ENCODE measurements around the gene DPYSL5.

DPYSL5 gene

GRCh38 chr2:26940001-26940400, 92.1 kb downstream of the DPYSL5 start:
- H3K4me3 ChIP-seq (ENCODE audit: low read length), result no peak overlapping the region
- no peak overlapping the region for H3K23ac ChIP-seq (ENCODE audit: low read length)
- no peak overlapping the region for H3K9ac ChIP-seq (ENCODE audit: low read length)
- H2AK5ac ChIP-seq (ENCODE audit: low read length), result no peak overlapping the region
- WGBS (ENCODE audit: extremely low coverage, insufficient coverage, low lambda C conversion rate), result no CpG with 5 or more reads among the region's 9 CpGs
- no peaks in the 10 kb centered on the region for H3K79me1 ChIP-seq (ENCODE audit: low read length)
- H3K4me1 ChIP-seq (ENCODE audit: control insufficient read depth, low read depth, low read length), result no peaks in the 10 kb centered on the region
- H3K56ac ChIP-seq (ENCODE audit: low read length), result no peak overlapping the region
- H3K18ac ChIP-seq (ENCODE audit: low read length), result no peak overlapping the region
- no peaks in the 10 kb centered on the region for H3K27me3 ChIP-seq (ENCODE audit: insufficient read depth, low read length, poor library complexity)
- H3K27ac ChIP-seq (ENCODE audit: low read depth, low read length), result no peak overlapping the region
- H3K4ac ChIP-seq (ENCODE audit: low read depth, low read length), result no peak overlapping the region
- H2BK120ac ChIP-seq (ENCODE audit: low read depth, low read length), result no peak overlapping the region
- DNase-seq, result no peak
- no peaks in the 10 kb centered on the region for H3K79me2 ChIP-seq (ENCODE audit: control insufficient read depth, insufficient read depth, low read length)
- H2BK5ac ChIP-seq (ENCODE audit: low read length), result no peak overlapping the region
- H3K4me2 ChIP-seq (ENCODE audit: low read length), result no peak overlapping the region
- no peak overlapping the region for H4K8ac ChIP-seq (ENCODE audit: low read depth, low read length)
- no peak overlapping the region for H2BK15ac ChIP-seq (replicated peaks; ENCODE audit: low read depth)
- no peak overlapping the region for H4K5ac ChIP-seq (ENCODE audit: low read length)
- H3K36me3 ChIP-seq (ENCODE audit: control insufficient read depth, insufficient read depth, low read length), result no peaks in the 10 kb centered on the region

- H2BK5ac ChIP-seq (ENCODE audit: low read length), result no peak overlapping the region
- no peak overlapping the region for H3K4ac ChIP-seq (ENCODE audit: low read depth, low read length)
- H3K56ac ChIP-seq (ENCODE audit: low read length), result no peak overlapping the region
- H2BK15ac ChIP-seq (replicated peaks; ENCODE audit: low read depth), result no peak overlapping the region
- H3K9ac ChIP-seq (ENCODE audit: low read length), result no peak overlapping the region
- no peak overlapping the region for H2BK120ac ChIP-seq (ENCODE audit: low read depth, low read length)
- H3K4me3 ChIP-seq (ENCODE audit: low read length), result no peak overlapping the region
- no peak overlapping the region for H4K8ac ChIP-seq (ENCODE audit: low read depth, low read length)
- H3K27me3 ChIP-seq (ENCODE audit: insufficient read depth, low read length, poor library complexity), result no peaks in the 10 kb centered on the region
- H3K18ac ChIP-seq (ENCODE audit: low read length), result no peak overlapping the region
- H3K79me1 ChIP-seq (ENCODE audit: low read length), result no peaks in the 10 kb centered on the region
- H2AK5ac ChIP-seq (ENCODE audit: low read length), result no peak overlapping the region
- no peak overlapping the region for H4K5ac ChIP-seq (ENCODE audit: low read length)
- H3K27ac ChIP-seq (ENCODE audit: low read depth, low read length), result no peak overlapping the region
- no peak overlapping the region for H3K4me2 ChIP-seq (ENCODE audit: low read length)
- H3K79me2 ChIP-seq (ENCODE audit: control insufficient read depth, insufficient read depth, low read length), result no peaks in the 10 kb centered on the region
- no peaks in the 10 kb centered on the region for H3K4me1 ChIP-seq (ENCODE audit: control insufficient read depth, low read depth, low read length)
- DNase-seq, result no peak
- H3K36me3 ChIP-seq (ENCODE audit: control insufficient read depth, insufficient read depth, low read length), result no peaks in the 10 kb centered on the region
- WGBS (ENCODE audit: extremely low coverage, insufficient coverage, low lambda C conversion rate), result no CpG with 5 or more reads among the region's 3 CpGs
- H3K23ac ChIP-seq (ENCODE audit: low read length), result no peak overlapping the region
Observed at GRCh38 chr2:26941486-26941885, 93.6 kb downstream of the DPYSL5 start.

- H3K56ac ChIP-seq (ENCODE audit: low read length), result no peak overlapping the region
- no peak overlapping the region for H3K27ac ChIP-seq (ENCODE audit: low read depth, low read length)
- H3K23ac ChIP-seq (ENCODE audit: low read length), result no peak overlapping the region
- no peak overlapping the region for H2BK15ac ChIP-seq (replicated peaks; ENCODE audit: low read depth)
- H3K4ac ChIP-seq (ENCODE audit: low read depth, low read length), result no peak overlapping the region
- H2AK5ac ChIP-seq (ENCODE audit: low read length), result no peak overlapping the region
- H3K18ac ChIP-seq (ENCODE audit: low read length), result no peak overlapping the region
- no peaks in the 10 kb centered on the region for H3K4me1 ChIP-seq (ENCODE audit: control insufficient read depth, low read depth, low read length)
- H4K5ac ChIP-seq (ENCODE audit: low read length), result no peak overlapping the region
- H3K4me2 ChIP-seq (ENCODE audit: low read length), result peak overlapping the region; percentile 59
- peak; percentile 87 for DNase-seq
- no peaks in the 10 kb centered on the region for H3K36me3 ChIP-seq (ENCODE audit: control insufficient read depth, insufficient read depth, low read length)
- H2BK120ac ChIP-seq (ENCODE audit: low read depth, low read length), result no peak overlapping the region
- no CpG with 5 or more reads among the region's 28 CpGs for WGBS (ENCODE audit: extremely low coverage, insufficient coverage, low lambda C conversion rate)
- H3K4me3 ChIP-seq (ENCODE audit: low read length), result no peak overlapping the region
- no peak overlapping the region for H2BK5ac ChIP-seq (ENCODE audit: low read length)
- no peaks in the 10 kb centered on the region for H3K79me1 ChIP-seq (ENCODE audit: low read length)
- no peaks in the 10 kb centered on the region for H3K79me2 ChIP-seq (ENCODE audit: control insufficient read depth, insufficient read depth, low read length)
- peak overlapping the region; percentile 31 for H3K9ac ChIP-seq (ENCODE audit: low read length)
- H4K8ac ChIP-seq (ENCODE audit: low read depth, low read length), result no peak overlapping the region
- no peaks in the 10 kb centered on the region for H3K27me3 ChIP-seq (ENCODE audit: insufficient read depth, low read length, poor library complexity)
Observed at GRCh38 chr2:26942543-26943295, 94.8 kb downstream of the DPYSL5 start.

GRCh38 chr2:26945991-26946750, 98.2 kb downstream of the DPYSL5 start:
- no peak overlapping the region for H3K27ac ChIP-seq (ENCODE audit: low read depth, low read length)
- no peaks in the 10 kb centered on the region for H3K36me3 ChIP-seq (ENCODE audit: control insufficient read depth, insufficient read depth, low read length)

GRCh38 chr2:26946841-26947784, 99.2 kb downstream of the DPYSL5 start:
- Histone ChIP-seq H3K79me2 (ENCODE audit: control insufficient read depth, insufficient read depth, low read length) (no peaks in the 10 kb centered on the region), H3K9ac (ENCODE audit: low read length) (no peak overlapping the region), H3K23ac (ENCODE audit: low read length) (no peak overlapping the region), H2BK120ac (ENCODE audit: low read depth, low read length) (no peak overlapping the region), H3K4ac (ENCODE audit: low read depth, low read length) (no peak overlapping the region), H3K18ac (ENCODE audit: low read length) (no peak overlapping the region), H3K27me3 (ENCODE audit: insufficient read depth, low read length, poor library complexity) (no peaks in the 10 kb centered on the region), H3K56ac (ENCODE audit: low read length) (no peak overlapping the region), H3K27ac (ENCODE audit: low read depth, low read length) (no peak overlapping the region), H3K4me1 (ENCODE audit: control insufficient read depth, low read depth, low read length) (no peaks in the 10 kb centered on the region), H2BK15ac (replicated peaks; ENCODE audit: low read depth) (no peak overlapping the region), H4K8ac (ENCODE audit: low read depth, low read length) (no peak overlapping the region), H3K4me2 (ENCODE audit: low read length) (no peak overlapping the region), H4K5ac (ENCODE audit: low read length) (no peak overlapping the region), H3K79me1 (ENCODE audit: low read length) (no peaks in the 10 kb centered on the region), H3K4me3 (ENCODE audit: low read length) (no peak overlapping the region), H3K36me3 (ENCODE audit: control insufficient read depth, insufficient read depth, low read length) (no peaks in the 10 kb centered on the region), H2BK5ac (ENCODE audit: low read length) (no peak overlapping the region), H2AK5ac (ENCODE audit: low read length) (no peak overlapping the region)
- no CpG with 5 or more reads among the region's 34 CpGs for WGBS (ENCODE audit: extremely low coverage, insufficient coverage, low lambda C conversion rate)
- DNase-seq, result no peak

More at GRCh38 chr2:26945991-26946750, 98.2 kb downstream of the DPYSL5 start:
- Histone ChIP-seq H3K27me3 (ENCODE audit: insufficient read depth, low read length, poor library complexity) (no peaks in the 10 kb centered on the region), H2AK5ac (ENCODE audit: low read length) (no peak overlapping the region), H3K23ac (ENCODE audit: low read length) (no peak overlapping the region), H4K5ac (ENCODE audit: low read length) (no peak overlapping the region), H2BK5ac (ENCODE audit: low read length) (no peak overlapping the region), H3K79me1 (ENCODE audit: low read length) (no peaks in the 10 kb centered on the region), H3K4ac (ENCODE audit: low read depth, low read length) (no peak overlapping the region), H3K4me3 (ENCODE audit: low read length) (no peak overlapping the region), H2BK15ac (replicated peaks; ENCODE audit: low read depth) (no peak overlapping the region), H3K4me2 (ENCODE audit: low read length) (no peak overlapping the region), H2BK120ac (ENCODE audit: low read depth, low read length) (no peak overlapping the region), H3K56ac (ENCODE audit: low read length) (no peak overlapping the region), H3K79me2 (ENCODE audit: control insufficient read depth, insufficient read depth, low read length) (no peaks in the 10 kb centered on the region), H3K9ac (ENCODE audit: low read length) (no peak overlapping the region), H4K8ac (ENCODE audit: low read depth, low read length) (no peak overlapping the region), H3K4me1 (ENCODE audit: control insufficient read depth, low read depth, low read length) (no peaks in the 10 kb centered on the region), H3K18ac (ENCODE audit: low read length) (no peak overlapping the region)
- no CpG with 5 or more reads among the region's 12 CpGs for WGBS (ENCODE audit: extremely low coverage, insufficient coverage, low lambda C conversion rate)
- DNase-seq, result no peak

All from mesendoderm (in vitro differentiated cells).